Coronary artery (tissue), 2 donors: ENCODE results near the gene ALDH6A1.

Experiments
- DNase-seq: peaks from one replicate; pipeline ENCODE4 v3.0.0-alpha.2; 2017; ENCODE audit warnings: low spot score
- H3K27ac ChIP-seq, 2 donors: fragments of 200-600 bp; sonication (generic); one replicate each; pipeline ENCODE4 v1.5.1; 2016 to 2019
- H3K4me3 ChIP-seq: fragments of 200-600 bp; sonication (generic); 2 replicates; pipeline ENCODE4 v1.5.1; 2016; ENCODE audit warnings: mild to moderate bottlenecking, moderate library complexity
- CTCF ChIP-seq: fragments of 200-600 bp; sonication (generic); IDR thresholded peaks from one replicate; pipeline ENCODE4 v1.5.1; 2019; ENCODE audit warnings: antibody characterized with exemption

Gene ALDH6A1

GRCh38 chr14:74080820-74081460 lies 3.3 kb downstream of the ALDH6A1 start:
- DNase-seq, result no peak
- no peak for TF ChIP-seq CTCF
- H3K4me3 ChIP-seq, result no peak overlapping the region
- no peak overlapping the region for H3K27ac ChIP-seq

GRCh38 chr14:74077401-74077800 lies 6.9 kb downstream of the ALDH6A1 start:
- H3K27ac ChIP-seq, result no peak overlapping the region
- TF ChIP-seq CTCF, result no peak
- H3K4me3 ChIP-seq, result no peak overlapping the region
- DNase-seq, result no peak

- Histone ChIP-seq H3K27ac (no peak overlapping the region), H3K4me3 (no peak overlapping the region)
- no peak for DNase-seq
- TF ChIP-seq CTCF, result no peak
Measured at GRCh38 chr14:74065746-74066575, 18.3 kb downstream of the ALDH6A1 start.

GRCh38 chr14:74064883-74065282 lies 19.4 kb downstream of the ALDH6A1 start:
- no peak for TF ChIP-seq CTCF
- Histone ChIP-seq H3K27ac (no peak overlapping the region), H3K4me3 (no peak overlapping the region)
- DNase-seq, result no peak

GRCh38 chr14:74064426-74064825 lies 19.8 kb downstream of the ALDH6A1 start:
- H3K4me3 ChIP-seq, result no peak overlapping the region
- H3K27ac ChIP-seq, result no peak overlapping the region
- DNase-seq, result no peak
- no peak for TF ChIP-seq CTCF

GRCh38 chr14:74062809-74063150 lies 21.5 kb downstream of the ALDH6A1 start:
- DNase-seq, result no peak

More at GRCh38 chr14:74062809-74063150, 21.5 kb downstream of the ALDH6A1 start:
- Histone ChIP-seq H3K27ac (no peak overlapping the region), H3K4me3 (no peak overlapping the region)
- TF ChIP-seq CTCF, result no peak
